ENCODE data around the gene NCOA1. TPM values are rescaled to one million over a fixed set of nuclear protein-coding genes. Genes with fewer than 3 reads are reported as not detected.

NCOA1 gene
- 21.4 and 23.0 TPM in 2 replicates for polyA plus RNA-seq
- polyA minus RNA-seq, result 121 and 128 TPM in 2 replicates

- Histone ChIP-seq H3K79me2 (replicated peaks; ENCODE audit: insufficient read depth, low read length) (peaks cover 39% of the 10 kb centered on the region), H3K27me3 (ENCODE audit: insufficient read depth, low read depth, low read length) (no peaks in the 10 kb centered on the region), H3K9ac (ENCODE audit: low read length) (peak within 1 kb of the TSS; percentile 83), H3K4me3 (ENCODE audit: low read length) (peak within 1 kb of the TSS; percentile 87), H3K36me3 (ENCODE audit: insufficient read depth, low read length) (no peaks in the 10 kb centered on the region), H3K27ac (ENCODE audit: low read length) (peak within 1 kb of the TSS; percentile 87), H4K20me1 (ENCODE audit: insufficient read depth) (peaks cover 5% of the 10 kb centered on the region), H3K4me2 (ENCODE audit: low read length) (peak within 1 kb of the TSS; percentile 97), H2AFZ (ENCODE audit: low read depth, low read length) (peak within 1 kb of the TSS; percentile 82), H3K9me2 (ENCODE audit: insufficient read depth, low read length) (no peaks in the 10 kb centered on the region), H3K9me3 (ENCODE audit: low read length) (no peaks in the 10 kb centered on the region), H3F3A (ENCODE audit: insufficient read depth, low read length, poor library complexity, severe bottlenecking) (no peaks in the 10 kb centered on the region)
- TF ChIP-seq EZH2 (IDR thresholded peaks at IDR 0.05; ENCODE audit: borderline replicate concordance, insufficient read depth, low read length, poor library complexity, severe bottlenecking), result no peak
- peak; percentile 29 for TF ChIP-seq TAF1 (IDR thresholded peaks at IDR 0.05; ENCODE audit: low read depth)
- peak; percentile 27 for TF ChIP-seq CTCF (IDR thresholded peaks at IDR 0.05; ENCODE audit: poor library complexity, severe bottlenecking)
- TF ChIP-seq MXI1 (conservative IDR thresholded peaks at IDR 0.05; ENCODE audit: poor library complexity, severe bottlenecking), result no peak
- peak; percentile 73 for TF ChIP-seq POLR2AphosphoS5 (IDR thresholded peaks at IDR 0.05)
- no peak for TF ChIP-seq SMC3 (conservative IDR thresholded peaks at IDR 0.05; ENCODE audit: poor library complexity)
- no peak for TF ChIP-seq RAD21 (conservative IDR thresholded peaks at IDR 0.05)
- TF ChIP-seq, protein P1, sequence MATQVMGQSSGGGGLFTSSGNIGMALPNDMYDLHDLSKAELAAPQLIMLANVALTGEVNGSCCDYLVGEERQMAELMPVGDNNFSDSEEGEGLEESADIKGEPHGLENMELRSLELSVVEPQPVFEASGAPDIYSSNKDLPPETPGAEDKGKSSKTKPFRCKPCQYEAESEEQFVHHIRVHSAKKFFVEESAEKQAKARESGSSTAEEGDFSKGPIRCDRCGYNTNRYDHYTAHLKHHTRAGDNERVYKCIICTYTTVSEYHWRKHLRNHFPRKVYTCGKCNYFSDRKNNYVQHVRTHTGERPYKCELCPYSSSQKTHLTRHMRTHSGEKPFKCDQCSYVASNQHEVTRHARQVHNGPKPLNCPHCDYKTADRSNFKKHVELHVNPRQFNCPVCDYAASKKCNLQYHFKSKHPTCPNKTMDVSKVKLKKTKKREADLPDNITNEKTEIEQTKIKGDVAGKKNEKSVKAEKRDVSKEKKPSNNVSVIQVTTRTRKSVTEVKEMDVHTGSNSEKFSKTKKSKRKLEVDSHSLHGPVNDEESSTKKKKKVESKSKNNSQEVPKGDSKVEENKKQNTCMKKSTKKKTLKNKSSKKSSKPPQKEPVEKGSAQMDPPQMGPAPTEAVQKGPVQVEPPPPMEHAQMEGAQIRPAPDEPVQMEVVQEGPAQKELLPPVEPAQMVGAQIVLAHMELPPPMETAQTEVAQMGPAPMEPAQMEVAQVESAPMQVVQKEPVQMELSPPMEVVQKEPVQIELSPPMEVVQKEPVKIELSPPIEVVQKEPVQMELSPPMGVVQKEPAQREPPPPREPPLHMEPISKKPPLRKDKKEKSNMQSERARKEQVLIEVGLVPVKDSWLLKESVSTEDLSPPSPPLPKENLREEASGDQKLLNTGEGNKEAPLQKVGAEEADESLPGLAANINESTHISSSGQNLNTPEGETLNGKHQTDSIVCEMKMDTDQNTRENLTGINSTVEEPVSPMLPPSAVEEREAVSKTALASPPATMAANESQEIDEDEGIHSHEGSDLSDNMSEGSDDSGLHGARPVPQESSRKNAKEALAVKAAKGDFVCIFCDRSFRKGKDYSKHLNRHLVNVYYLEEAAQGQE (IDR thresholded peaks at IDR 0.05; ENCODE audit: borderline replicate concordance), result no peak
- TF ChIP-seq EP300 (conservative IDR thresholded peaks at IDR 0.05; ENCODE audit: poor library complexity, severe bottlenecking), result peak; percentile 21
Measured at GRCh38 chr2:24490690-24491541, at the start of gene NCOA1. TSS of gene NCOA1 (plus strand) at chr2:24491254. CDS start at chr2:24658678, 167,424 bp downstream.

DNA sequence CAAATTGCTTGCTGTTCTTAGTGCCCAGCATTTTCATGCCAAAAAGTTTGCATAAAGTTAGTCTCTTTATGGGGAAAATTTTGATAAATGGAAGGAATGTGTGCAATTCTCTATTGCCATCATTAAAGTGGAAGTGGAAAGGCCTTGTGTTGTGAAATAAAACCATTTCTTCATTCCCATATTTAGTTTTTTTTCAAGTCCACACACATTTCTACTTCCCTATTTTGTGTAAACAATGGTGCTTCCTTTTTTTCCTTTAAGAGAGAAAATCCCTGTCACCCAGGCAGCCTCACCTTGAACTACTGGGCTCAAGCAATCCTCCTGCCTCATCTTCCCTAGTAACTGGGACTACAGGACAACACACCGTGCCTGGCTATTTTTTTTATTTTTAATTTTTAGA, 42.3 kb upstream of the NCOA1 start:
- Histone ChIP-seq H3K9me3 (ENCODE audit: low read length) (no peaks in the 10 kb centered on the region), H3K4me3 (ENCODE audit: low read length) (no peak overlapping the region), H3K27me3 (ENCODE audit: insufficient read depth, low read depth, low read length) (no peaks in the 10 kb centered on the region), H3K79me2 (replicated peaks; ENCODE audit: insufficient read depth, low read length) (no peaks in the 10 kb centered on the region), H3K9me2 (ENCODE audit: insufficient read depth, low read length) (no peaks in the 10 kb centered on the region), H3F3A (ENCODE audit: insufficient read depth, low read length, poor library complexity, severe bottlenecking) (no peaks in the 10 kb centered on the region), H4K20me1 (ENCODE audit: insufficient read depth) (no peaks in the 10 kb centered on the region), H3K36me3 (ENCODE audit: insufficient read depth, low read length) (no peaks in the 10 kb centered on the region), H3K27ac (ENCODE audit: low read length) (no peak overlapping the region), H3K4me2 (ENCODE audit: low read length) (no peak overlapping the region), H3K9ac (ENCODE audit: low read length) (no peak overlapping the region), H2AFZ (ENCODE audit: low read depth, low read length) (no peak overlapping the region)
- TF ChIP-seq CTCF (IDR thresholded peaks at IDR 0.05; ENCODE audit: poor library complexity, severe bottlenecking) (no peak), EP300 (conservative IDR thresholded peaks at IDR 0.05; ENCODE audit: poor library complexity, severe bottlenecking) (no peak), TAF1 (IDR thresholded peaks at IDR 0.05; ENCODE audit: low read depth) (no peak), SMC3 (conservative IDR thresholded peaks at IDR 0.05; ENCODE audit: poor library complexity) (no peak), POLR2AphosphoS5 (IDR thresholded peaks at IDR 0.05) (no peak), MXI1 (conservative IDR thresholded peaks at IDR 0.05; ENCODE audit: poor library complexity, severe bottlenecking) (no peak), EZH2 (IDR thresholded peaks at IDR 0.05; ENCODE audit: borderline replicate concordance, insufficient read depth, low read length, poor library complexity, severe bottlenecking) (no peak), RAD21 (conservative IDR thresholded peaks at IDR 0.05) (no peak)
- TF ChIP-seq, protein P1 (IDR thresholded peaks at IDR 0.05; ENCODE audit: borderline replicate concordance), result no peak
